ENCODE data around the gene SEPTIN14. TPM values are rescaled to one million over a fixed set of nuclear protein-coding genes. Genes with fewer than 3 reads are reported as not detected.
"Not testable (repeated sequence)": the region's sequence is repeated elsewhere in the genome, so short reads cannot be mapped to it uniquely, and the experiment has no call there.

The SEPTIN14 gene
- total and polyA plus RNA-seq, 2 experiments from 2014 or later = not detected

DNA sequence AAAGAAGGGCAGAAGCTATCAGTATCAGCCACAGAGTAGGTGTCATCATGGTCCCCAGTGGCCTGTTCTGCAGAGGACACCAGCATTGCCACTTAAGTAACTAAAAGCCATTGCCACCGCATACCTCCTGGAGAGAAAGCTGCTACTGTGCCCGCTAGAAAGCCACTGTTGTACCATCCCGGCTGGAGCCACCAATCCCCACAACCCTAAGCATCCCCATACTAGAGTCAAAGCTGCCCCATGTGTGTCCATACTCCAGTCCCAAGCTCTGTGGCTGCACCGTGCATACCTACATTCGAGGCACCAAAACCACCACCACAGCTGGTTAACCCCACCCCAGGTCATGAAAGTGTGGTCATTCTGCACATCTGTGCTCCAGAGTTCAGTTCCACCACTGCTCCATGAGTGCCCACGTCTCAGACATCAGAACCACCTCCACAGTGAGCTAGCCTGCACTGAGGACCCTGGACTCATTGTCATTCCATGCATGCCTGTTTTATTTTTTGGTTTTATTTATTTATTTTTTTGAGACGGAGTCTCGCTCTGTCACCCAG lies 9.5 kb upstream of the SEPTIN14 start:
- Histone ChIP-seq H3K27ac (no peak overlapping the region), H3K79me2 (no peaks in the 10 kb centered on the region), H3K4me3 (no peak overlapping the region), H3K36me3 (replicated peaks; ENCODE audit: insufficient read depth, low read depth) (no peaks in the 10 kb centered on the region), H3K4me1 (ENCODE audit: insufficient read depth) (no peaks in the 10 kb centered on the region), H3K4me2 (no peak overlapping the region), H2AFZ (no peak overlapping the region), H3K9me2 (replicated peaks; ENCODE audit: insufficient read depth) (no peaks in the 10 kb centered on the region), H3K9me3 (ENCODE audit: low read depth) (no peaks in the 10 kb centered on the region), H4K20me1 (ENCODE audit: insufficient read depth, poor library complexity, severe bottlenecking) (no peaks in the 10 kb centered on the region), H3K27me3 (no peaks in the 10 kb centered on the region)
- no peak for DNase-seq (ENCODE audit: low spot score)
- TF ChIP-seq, protein P1, sequence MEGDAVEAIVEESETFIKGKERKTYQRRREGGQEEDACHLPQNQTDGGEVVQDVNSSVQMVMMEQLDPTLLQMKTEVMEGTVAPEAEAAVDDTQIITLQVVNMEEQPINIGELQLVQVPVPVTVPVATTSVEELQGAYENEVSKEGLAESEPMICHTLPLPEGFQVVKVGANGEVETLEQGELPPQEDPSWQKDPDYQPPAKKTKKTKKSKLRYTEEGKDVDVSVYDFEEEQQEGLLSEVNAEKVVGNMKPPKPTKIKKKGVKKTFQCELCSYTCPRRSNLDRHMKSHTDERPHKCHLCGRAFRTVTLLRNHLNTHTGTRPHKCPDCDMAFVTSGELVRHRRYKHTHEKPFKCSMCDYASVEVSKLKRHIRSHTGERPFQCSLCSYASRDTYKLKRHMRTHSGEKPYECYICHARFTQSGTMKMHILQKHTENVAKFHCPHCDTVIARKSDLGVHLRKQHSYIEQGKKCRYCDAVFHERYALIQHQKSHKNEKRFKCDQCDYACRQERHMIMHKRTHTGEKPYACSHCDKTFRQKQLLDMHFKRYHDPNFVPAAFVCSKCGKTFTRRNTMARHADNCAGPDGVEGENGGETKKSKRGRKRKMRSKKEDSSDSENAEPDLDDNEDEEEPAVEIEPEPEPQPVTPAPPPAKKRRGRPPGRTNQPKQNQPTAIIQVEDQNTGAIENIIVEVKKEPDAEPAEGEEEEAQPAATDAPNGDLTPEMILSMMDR (IDR thresholded peaks at IDR 0.05; ENCODE audit: poor library complexity) = no peak
- TF ChIP-seq EZH2phosphoT487 (IDR thresholded peaks at IDR 0.05; ENCODE audit: low read depth, severe bottlenecking, unreplicated experiment) (no peak), EZH2 (IDR thresholded peaks at IDR 0.05; ENCODE audit: borderline replicate concordance) (no peak)
- 85% methylated on average over 8 of the region's 8 CpGs for WGBS (ENCODE audit: low lambda C conversion rate, missing lambda C conversion rate)

DNA sequence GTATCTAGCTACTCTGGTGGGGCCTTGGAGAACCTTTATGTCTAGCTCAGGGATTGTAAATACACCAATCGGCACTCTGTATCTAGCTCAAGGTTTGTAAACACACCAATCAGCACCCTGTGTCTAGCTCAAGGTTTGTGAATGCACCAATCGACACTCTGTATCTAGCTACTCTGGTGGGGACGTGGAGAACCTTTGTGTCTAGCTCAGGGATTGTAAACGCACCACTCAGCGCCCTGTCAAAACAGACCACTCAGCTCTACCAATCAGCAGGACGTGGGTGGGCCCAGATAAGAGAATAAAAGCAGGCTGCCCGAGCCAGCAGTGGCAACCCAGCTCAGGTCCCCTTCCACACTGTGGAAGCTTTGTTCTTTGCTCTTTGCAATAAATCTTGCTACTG lies 6.4 kb upstream of the SEPTIN14 start:
- H2AFZ ChIP-seq; H3K4me3 ChIP-seq; H3K9me2 ChIP-seq (replicated peaks; ENCODE audit: insufficient read depth); H3K9me3 ChIP-seq (ENCODE audit: low read depth); H3K36me3 ChIP-seq (replicated peaks; ENCODE audit: insufficient read depth, low read depth); H3K27me3 ChIP-seq; H3K79me2 ChIP-seq; H4K20me1 ChIP-seq (ENCODE audit: insufficient read depth, poor library complexity, severe bottlenecking); H3K27ac ChIP-seq; H3K4me1 ChIP-seq (ENCODE audit: insufficient read depth); DNase-seq (ENCODE audit: low spot score); H3K4me2 ChIP-seq: not testable (repeated sequence)
- WGBS (ENCODE audit: low lambda C conversion rate, missing lambda C conversion rate) = 75% methylated on average over 6 of the region's 7 CpGs

DNA sequence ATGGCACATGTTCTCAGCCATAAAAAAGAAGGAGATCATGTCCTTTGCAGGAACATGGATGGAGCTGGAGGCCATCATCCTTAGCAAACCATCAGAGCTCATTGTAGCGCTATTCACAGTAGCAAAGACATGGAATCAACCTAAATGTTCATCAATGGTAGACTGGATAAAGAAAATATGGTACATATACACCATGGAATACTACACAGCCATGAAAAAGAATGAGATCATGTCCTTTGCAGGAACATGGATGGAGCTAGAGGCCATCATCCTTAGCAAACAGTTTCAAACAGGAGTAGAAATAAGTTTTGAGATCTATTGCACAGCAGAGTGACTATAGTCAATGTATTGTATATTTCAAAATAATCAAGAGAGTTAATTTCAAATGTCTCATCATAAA lies 17.4 kb downstream of the SEPTIN14 start:
- not testable (repeated sequence) for H3K79me2 ChIP-seq; H3K27ac ChIP-seq; H3K4me2 ChIP-seq; H3K9me2 ChIP-seq (replicated peaks; ENCODE audit: insufficient read depth); H3K27me3 ChIP-seq; H2AFZ ChIP-seq; H3K9me3 ChIP-seq (ENCODE audit: low read depth); H3K4me3 ChIP-seq; H4K20me1 ChIP-seq (ENCODE audit: insufficient read depth, poor library complexity, severe bottlenecking); H3K36me3 ChIP-seq (replicated peaks; ENCODE audit: insufficient read depth, low read depth); H3K4me1 ChIP-seq (ENCODE audit: insufficient read depth); DNase-seq (ENCODE audit: low spot score)
- 26% methylated on average over 1 of the region's 1 CpG for WGBS (ENCODE audit: low lambda C conversion rate, missing lambda C conversion rate)

DNA sequence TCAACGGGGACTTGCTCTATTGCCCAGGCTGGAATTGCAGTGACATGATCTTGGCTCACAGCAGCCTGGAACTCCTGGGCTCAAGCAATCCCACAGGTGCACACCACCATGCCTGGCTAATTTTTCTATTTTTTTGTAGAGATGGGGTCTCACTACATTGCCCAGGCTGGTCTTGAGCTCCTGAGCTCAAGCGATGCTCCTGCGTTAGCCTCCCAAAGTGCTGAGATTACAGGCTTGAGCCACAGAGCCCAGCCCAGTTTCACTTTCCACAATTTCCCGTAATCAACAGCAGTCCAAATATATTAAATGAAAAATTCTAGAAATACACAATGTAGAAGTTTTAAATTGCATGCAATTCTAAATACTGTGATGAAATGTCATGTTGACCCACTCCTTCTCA lies 24.0 kb downstream of the SEPTIN14 start:
- Histone ChIP-seq H3K79me2 (no peaks in the 10 kb centered on the region), H3K27me3 (no peaks in the 10 kb centered on the region), H3K9me3 (ENCODE audit: low read depth) (no peaks in the 10 kb centered on the region), H3K9me2 (replicated peaks; ENCODE audit: insufficient read depth) (no peaks in the 10 kb centered on the region), H3K27ac (no peak overlapping the region), H3K4me1 (ENCODE audit: insufficient read depth) (no peaks in the 10 kb centered on the region), H3K4me3 (no peak overlapping the region), H2AFZ (no peak overlapping the region), H3K36me3 (replicated peaks; ENCODE audit: insufficient read depth, low read depth) (no peaks in the 10 kb centered on the region), H3K4me2 (no peak overlapping the region), H4K20me1 (ENCODE audit: insufficient read depth, poor library complexity, severe bottlenecking) (no peaks in the 10 kb centered on the region)
- TF ChIP-seq, protein P1 (IDR thresholded peaks at IDR 0.05; ENCODE audit: poor library complexity) = no peak
- no peak for TF ChIP-seq EZH2 (IDR thresholded peaks at IDR 0.05; ENCODE audit: borderline replicate concordance)
- TF ChIP-seq EZH2phosphoT487 (IDR thresholded peaks at IDR 0.05; ENCODE audit: low read depth, severe bottlenecking, unreplicated experiment) = no peak
- no peak for DNase-seq (ENCODE audit: low spot score)
- WGBS (ENCODE audit: low lambda C conversion rate, missing lambda C conversion rate) = 87% methylated on average over 4 of the region's 4 CpGs
